Peyer's patch (tissue), 4 donors: ENCODE data around the gene CDHR2. TPM values are rescaled to one million over a fixed set of nuclear protein-coding genes. Genes with fewer than 3 reads are reported as not detected.
A peak's percentile ranks its signal among the peaks of the same experiment; 100 is the strongest.

Source experiments
- DNase-seq, 3 donors: peaks; one replicate each; pipeline ENCODE4 v3.0.0-alpha.2; 2017 to 2019
- H3K27ac ChIP-seq, 4 donors: fragments of 200-600 bp; sonication (generic); one replicate each; pipeline ENCODE4 v1.5.1; 2016 to 2019
- H3K27me3 ChIP-seq, 2 donors: fragments of 200-600 bp; sonication (generic); one replicate each; pipeline ENCODE4 v1.5.1; 2019
- H3K36me3 ChIP-seq, 3 donors: fragments of 200-600 bp; sonication (generic); one replicate each; pipeline ENCODE4 v1.5.1; 2016 to 2019
- H3K4me1 ChIP-seq, 4 donors: fragments of 200-600 bp; sonication (generic); one replicate each; pipeline ENCODE4 v1.5.1; 2016 to 2019
- H3K4me3 ChIP-seq, 4 donors: fragments of 200-600 bp; sonication (generic); 1 replicate in 3 of 4; 2 replicates in 1 of 4; pipeline ENCODE4 v1.5.1; 2016 to 2019; ENCODE audit warnings: mild to moderate bottlenecking in 1 of 4
- H3K9me3 ChIP-seq, 4 donors: fragments of 200-600 bp; sonication (generic); one replicate each; pipeline ENCODE4 v1.5.1; 2016 to 2019; ENCODE audit warnings: mild to moderate bottlenecking in 1 of 4
- CTCF ChIP-seq, 6 experiments: fragments of 450-650 bp in 4 of 6; fragments of 200-600 bp in 2 of 6; sonication (generic) in 1 of 6; IDR thresholded peaks; one replicate each; pipeline ENCODE4 v1.5.1; 2017 to 2019; ENCODE audit warnings: antibody characterized with exemption in 6 of 6, mild to moderate bottlenecking in 3 of 6, moderate library complexity in 1 of 6
- POLR2A ChIP-seq, 2 donors: fragments of 450-650 bp; IDR thresholded peaks; one replicate each; pipeline ENCODE4 v1.5.1; 2017; ENCODE audit warnings: antibody characterized with exemption in 2 of 2, mild to moderate bottlenecking in 2 of 2, moderate library complexity in 2 of 2
- total RNA-seq, 4 donors: library from RNA; depleted of rRNA; stranded (reverse); fragments of >200 nt; gene quantifications; one replicate each; pipeline ENCODE4 v1.1.0, GENCODE V29; 2016

CDHR2 gene
- total RNA-seq, 4 donors from 2014 or later = 39.6 to 823 (median 613) TPM

GRCh38 chr5:176568657-176569056 is 19.5 kb downstream of the CDHR2 start:
- Histone ChIP-seq H3K27me3 (no peaks in the 10 kb centered on the region), H3K27ac (no peak overlapping the region), H3K9me3 (no peaks in the 10 kb centered on the region), H3K36me3 (peaks cover 0 to 21% (median 0%) of the 10 kb centered on the region in 3 donors), H3K4me1 (no peaks in the 10 kb centered on the region), H3K4me3 (no peak overlapping the region)
- TF ChIP-seq CTCF (IDR thresholded peaks at IDR 0.05) (no peak), POLR2A (IDR thresholded peaks at IDR 0.05) (no peak)
- no peak for DNase-seq

GRCh38 chr5:176570044-176570443 is 20.9 kb downstream of the CDHR2 start:
- Histone ChIP-seq H3K27ac (no peak overlapping the region), H3K4me3 (no peak overlapping the region), H3K36me3 (peaks cover 0 to 16% (median 0%) of the 10 kb centered on the region in 3 donors), H3K27me3 (no peaks in the 10 kb centered on the region), H3K4me1 (no peaks in the 10 kb centered on the region), H3K9me3 (no peaks in the 10 kb centered on the region)
- DNase-seq = no peak
- TF ChIP-seq POLR2A (IDR thresholded peaks at IDR 0.05) = no peak
- no peak for TF ChIP-seq CTCF (IDR thresholded peaks at IDR 0.05)

- Histone ChIP-seq H3K27ac (no peak overlapping the region), H3K36me3 (peaks cover 0 to 22% (median 0%) of the 10 kb centered on the region in 3 donors), H3K4me3 (no peak overlapping the region), H3K27me3 (no peaks in the 10 kb centered on the region), H3K9me3 (no peaks in the 10 kb centered on the region), H3K4me1 (no peaks in the 10 kb centered on the region)
- no peak for TF ChIP-seq POLR2A (IDR thresholded peaks at IDR 0.05)
- peak; percentile 38 to 83 (median 70) for TF ChIP-seq CTCF (IDR thresholded peaks at IDR 0.05)
- peak; percentile 77 to 86 (median 79) for DNase-seq
Observed at GRCh38 chr5:176573564-176574296, 24.6 kb downstream of the CDHR2 start.

GRCh38 chr5:176574297-176574591 is 25.1 kb downstream of the CDHR2 start:
- no peak for DNase-seq
- Histone ChIP-seq H3K4me1 (no peaks in the 10 kb centered on the region), H3K27ac (no peak overlapping the region), H3K9me3 (no peaks in the 10 kb centered on the region), H3K36me3 (peaks cover 0 to 28% (median 0%) of the 10 kb centered on the region in 3 donors), H3K27me3 (no peaks in the 10 kb centered on the region), H3K4me3 (no peak overlapping the region)
- no peak for TF ChIP-seq POLR2A (IDR thresholded peaks at IDR 0.05)
- TF ChIP-seq CTCF (IDR thresholded peaks at IDR 0.05) = no peak

- TF ChIP-seq POLR2A (IDR thresholded peaks at IDR 0.05) = no peak
- no peak for DNase-seq
- H3K27me3 ChIP-seq = no peaks in the 10 kb centered on the region
- H3K4me3 ChIP-seq = no peak overlapping the region
- H3K36me3 ChIP-seq = peaks cover 0 to 29% (median 0%) of the 10 kb centered on the region in 3 donors
- H3K4me1 ChIP-seq = no peaks in the 10 kb centered on the region
- no peaks in the 10 kb centered on the region for H3K9me3 ChIP-seq
- no peak overlapping the region for H3K27ac ChIP-seq
Observed at GRCh38 chr5:176575066-176575465, 25.9 kb downstream of the CDHR2 start.

- TF ChIP-seq CTCF (IDR thresholded peaks at IDR 0.05) (no peak), POLR2A (IDR thresholded peaks at IDR 0.05) (no peak)
- no peaks in the 10 kb centered on the region for H3K9me3 ChIP-seq
- no peak for DNase-seq
- no peak overlapping the region for H3K4me3 ChIP-seq
- H3K27me3 ChIP-seq = no peaks in the 10 kb centered on the region
- no peak overlapping the region for H3K27ac ChIP-seq
- peaks cover 0 to 29% (median 0%) of the 10 kb centered on the region in 3 donors for H3K36me3 ChIP-seq
- no peaks in the 10 kb centered on the region for H3K4me1 ChIP-seq
Observed at GRCh38 chr5:176575488-176576422, 26.6 kb downstream of the CDHR2 start.
